Prostate gland (tissue), 2 donors: Measurements from ENCODE around the gene BMP2K.
A peak's percentile ranks its signal among the peaks of the same experiment; 100 is the strongest.

ENCODE experiments used
- POLR2AphosphoS5 ChIP-seq: sonication (generic); formaldehyde crosslinking; IDR thresholded peaks from one replicate; pipeline ENCODE4 v1.6.1; 2017; ENCODE audit warnings: antibody characterized with exemption
- TF ChIP-seq, protein P1 (sequence below), 4 experiments: fragments of 200-600 bp in 2 of 4; fragments of 450-650 bp in 2 of 4; sonication (generic) in 2 of 4; IDR thresholded peaks; 1 replicate in 3 of 4; 2 replicates in 1 of 4; pipeline ENCODE4 v1.5.1; 2016 to 2019; ENCODE audit warnings: antibody characterized with exemption in 4 of 4, mild to moderate bottlenecking in 2 of 4, moderate library complexity in 2 of 4

DNA sequence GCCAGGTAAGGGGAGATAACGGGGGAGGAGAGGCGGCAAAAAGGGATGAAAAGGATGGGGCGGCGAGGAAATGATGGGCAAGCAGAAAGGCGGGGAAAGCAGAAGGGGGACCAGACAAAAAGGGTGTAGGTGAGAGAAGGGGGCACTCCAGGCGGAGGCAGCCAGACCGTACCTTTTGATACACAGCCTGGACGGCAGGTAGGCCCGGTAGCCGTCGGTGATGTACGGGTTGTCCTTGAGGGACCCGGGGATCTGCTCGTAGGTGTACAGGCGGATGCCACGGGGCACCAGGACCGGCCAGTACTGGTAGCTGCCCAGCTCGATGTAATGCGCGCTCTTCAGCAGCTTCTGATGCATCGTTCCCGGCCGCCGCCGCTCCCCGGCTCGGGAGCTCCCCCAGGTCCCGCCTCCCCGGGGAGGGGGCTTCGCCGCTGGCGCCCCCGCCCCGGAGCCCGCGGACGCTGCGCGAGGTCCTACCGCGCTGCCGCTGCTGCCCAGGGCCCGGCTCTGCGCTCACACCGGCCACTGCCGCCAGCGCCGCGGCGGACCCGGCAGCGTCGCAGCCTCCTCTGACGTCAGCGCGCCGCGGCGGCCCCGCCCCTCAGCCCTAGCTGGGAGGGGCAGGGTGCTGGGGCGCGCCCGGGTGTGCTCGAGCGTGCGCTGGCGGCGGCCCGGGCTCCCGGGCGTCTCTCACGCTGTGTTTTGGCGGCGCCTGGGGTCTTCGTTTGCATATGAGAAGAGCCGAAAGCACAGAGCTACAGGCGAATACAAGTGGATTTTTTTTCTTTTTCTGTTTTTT, 162.9 kb downstream of the BMP2K start, which contains the start of gene PAQR3:
- TF ChIP-seq, protein P1, sequence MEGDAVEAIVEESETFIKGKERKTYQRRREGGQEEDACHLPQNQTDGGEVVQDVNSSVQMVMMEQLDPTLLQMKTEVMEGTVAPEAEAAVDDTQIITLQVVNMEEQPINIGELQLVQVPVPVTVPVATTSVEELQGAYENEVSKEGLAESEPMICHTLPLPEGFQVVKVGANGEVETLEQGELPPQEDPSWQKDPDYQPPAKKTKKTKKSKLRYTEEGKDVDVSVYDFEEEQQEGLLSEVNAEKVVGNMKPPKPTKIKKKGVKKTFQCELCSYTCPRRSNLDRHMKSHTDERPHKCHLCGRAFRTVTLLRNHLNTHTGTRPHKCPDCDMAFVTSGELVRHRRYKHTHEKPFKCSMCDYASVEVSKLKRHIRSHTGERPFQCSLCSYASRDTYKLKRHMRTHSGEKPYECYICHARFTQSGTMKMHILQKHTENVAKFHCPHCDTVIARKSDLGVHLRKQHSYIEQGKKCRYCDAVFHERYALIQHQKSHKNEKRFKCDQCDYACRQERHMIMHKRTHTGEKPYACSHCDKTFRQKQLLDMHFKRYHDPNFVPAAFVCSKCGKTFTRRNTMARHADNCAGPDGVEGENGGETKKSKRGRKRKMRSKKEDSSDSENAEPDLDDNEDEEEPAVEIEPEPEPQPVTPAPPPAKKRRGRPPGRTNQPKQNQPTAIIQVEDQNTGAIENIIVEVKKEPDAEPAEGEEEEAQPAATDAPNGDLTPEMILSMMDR (IDR thresholded peaks at IDR 0.05): peak in 1 of 4 experiments; percentile 8
- no peak for TF ChIP-seq POLR2AphosphoS5
